H9 (cell line): Measurements from ENCODE around the gene TMEM245. TPM values are rescaled to one million over a fixed set of nuclear protein-coding genes. Genes with fewer than 3 reads are reported as not detected.

Experiments used
- DNase-seq: peaks from one replicate; pipeline ENCODE4 v3.0.0-alpha.2; 2017
- H2AFZ ChIP-seq: one replicate; pipeline ENCODE4 v1.6.1; 2013; ENCODE audit warnings: mild to moderate bottlenecking, low read length, control low read depth, moderate library complexity
- H2AK5ac ChIP-seq: 2 replicates; pipeline ENCODE4 v1.6.1; 2013; ENCODE audit warnings: low read length, control low read depth, mixed read lengths; ENCODE audit not compliant: insufficient read length
- H2BK120ac ChIP-seq: one replicate; pipeline ENCODE4 v1.6.1; 2013; ENCODE audit warnings: low read depth, mild to moderate bottlenecking, low read length, control low read depth, inconsistent platforms; ENCODE audit not compliant: poor library complexity, severe bottlenecking
- H2BK12ac ChIP-seq: 2 replicates; pipeline ENCODE4 v1.6.1; 2013; ENCODE audit warnings: low read length, control low read depth, mixed read lengths, low read depth; ENCODE audit not compliant: insufficient read length
- H2BK15ac ChIP-seq: 2 replicates; pipeline ENCODE4 v1.6.1; 2013; ENCODE audit warnings: low read depth, low read length, control low read depth
- H2BK20ac ChIP-seq: one replicate; pipeline ENCODE4 v1.6.1; 2013; ENCODE audit warnings: low read depth, mild to moderate bottlenecking, low read length, control low read depth, inconsistent platforms; ENCODE audit not compliant: poor library complexity, severe bottlenecking
- H2BK5ac ChIP-seq: 2 replicates; pipeline ENCODE4 v1.6.1; 2013; ENCODE audit warnings: low read length, control low read depth, mixed read lengths; ENCODE audit not compliant: insufficient read length
- H3K14ac ChIP-seq: 2 replicates; pipeline ENCODE4 v1.6.1; 2013; ENCODE audit warnings: low read length, control low read depth; ENCODE audit not compliant: insufficient read depth
- H3K18ac ChIP-seq: 2 replicates; pipeline ENCODE4 v1.6.1; 2013; ENCODE audit warnings: low read depth, mild to moderate bottlenecking, mixed read lengths, low read length, control low read depth; ENCODE audit not compliant: insufficient read length
- H3K23ac ChIP-seq: 2 replicates; pipeline ENCODE4 v1.6.1; 2013; ENCODE audit warnings: low read length, control low read depth, mixed read lengths, low read depth; ENCODE audit not compliant: insufficient read length
- H3K23me2 ChIP-seq: 2 replicates; pipeline ENCODE4 v1.6.1; 2013; ENCODE audit warnings: low read depth, mild to moderate bottlenecking, mixed read lengths, low read length, control low read depth; ENCODE audit not compliant: insufficient read length, poor library complexity, severe bottlenecking
- H3K27ac ChIP-seq: 2 replicates; pipeline ENCODE4 v1.5.1; 2013; ENCODE audit warnings: low read length, control low read depth, mixed read lengths, low read depth; ENCODE audit not compliant: insufficient read length
- H3K27me3 ChIP-seq: 2 replicates; pipeline ENCODE4 v1.6.1; 2013; ENCODE audit warnings: low read length, control low read depth, inconsistent platforms; ENCODE audit not compliant: insufficient read depth
- H3K4ac ChIP-seq: 2 replicates; pipeline ENCODE4 v1.6.1; 2013; ENCODE audit warnings: low read depth, mild to moderate bottlenecking, control low read depth, inconsistent platforms, low read length, moderate library complexity
- H3K4me1 ChIP-seq: 2 replicates; pipeline ENCODE4 v1.6.1; 2013; ENCODE audit warnings: low read length, control low read depth, inconsistent platforms; ENCODE audit not compliant: insufficient read depth
- H3K4me2 ChIP-seq: 2 replicates; pipeline ENCODE4 v1.6.1; 2013; ENCODE audit warnings: low read length, control low read depth, mixed read lengths; ENCODE audit not compliant: insufficient read length, insufficient read depth
- H3K56ac ChIP-seq: 2 replicates; pipeline ENCODE4 v1.6.1; 2013; ENCODE audit warnings: low read depth, mild to moderate bottlenecking, mixed read lengths, low read length, control low read depth; ENCODE audit not compliant: insufficient read length
- H3K79me1 ChIP-seq: 2 replicates; pipeline ENCODE4 v1.6.1; 2013; ENCODE audit warnings: low read depth, mild to moderate bottlenecking, moderate library complexity, low read length, control low read depth, inconsistent platforms; ENCODE audit not compliant: insufficient read depth, poor library complexity, severe bottlenecking
- H3K79me2 ChIP-seq: 2 replicates; pipeline ENCODE4 v1.6.1; 2013; ENCODE audit warnings: low read length, control low read depth, inconsistent platforms; ENCODE audit not compliant: insufficient read depth
- H3K9ac ChIP-seq: 2 replicates; pipeline ENCODE4 v1.6.1; 2013; ENCODE audit warnings: low read length, control low read depth, mixed read lengths; ENCODE audit not compliant: insufficient read length; ENCODE audit errors: extremely low read depth
- H3K9me3 ChIP-seq: one replicate; pipeline ENCODE4 v1.6.1; 2013; ENCODE audit warnings: low read depth, low read length, inconsistent platforms; ENCODE audit not compliant: control insufficient read depth
- H3T11ph ChIP-seq: one replicate; pipeline ENCODE4 v1.6.1; 2013; ENCODE audit warnings: mild to moderate bottlenecking, low read length, control low read depth, inconsistent platforms
- H4K20me1 ChIP-seq: one replicate; pipeline ENCODE4 v1.6.1; 2013; ENCODE audit not compliant: control insufficient read depth, insufficient read length, insufficient read depth
- H4K5ac ChIP-seq: 2 replicates; pipeline ENCODE4 v1.6.1; 2013; ENCODE audit warnings: low read depth, mild to moderate bottlenecking, mixed read lengths, low read length, control low read depth; ENCODE audit not compliant: insufficient read length
- H4K8ac ChIP-seq: replicated peaks from 2 replicates; pipeline ENCODE4 v1.6.1; 2013; ENCODE audit warnings: low read length, control low read depth, mixed read lengths, low read depth; ENCODE audit not compliant: insufficient read length
- H4K91ac ChIP-seq: 2 replicates; pipeline ENCODE4 v1.6.1; 2013; ENCODE audit warnings: low read depth, mild to moderate bottlenecking, moderate library complexity, mixed read lengths, low read length, control low read depth; ENCODE audit not compliant: insufficient read length
- H3K27ac Mint-ChIP-seq, 3 experiments: 2 replicates in 2 of 3; 3 replicates in 1 of 3; pipeline ENCODE4 v1.8.0; 2020 to 2021; ENCODE audit warnings: mixed read lengths in 3 of 3, mild to moderate bottlenecking in 1 of 3, moderate library complexity in 1 of 3
- H3K27me3 Mint-ChIP-seq: 2 replicates; pipeline ENCODE4 v1.8.0; 2021; ENCODE audit warnings: low read depth, mild to moderate bottlenecking, moderate library complexity, mixed read lengths
- H3K36me3 Mint-ChIP-seq, 3 experiments: 2 replicates in 2 of 3; 3 replicates in 1 of 3; pipeline ENCODE4 v1.8.0; 2020 to 2021; ENCODE audit warnings: low read depth in 3 of 3, mixed read lengths in 3 of 3; ENCODE audit not compliant: insufficient read depth in 1 of 3
- H3K4me1 Mint-ChIP-seq, 2 experiments: 2 replicates each; pipeline ENCODE4 v1.8.0; 2020; ENCODE audit warnings: mixed read lengths in 2 of 2
- H3K4me3 Mint-ChIP-seq, 2 experiments: 2 replicates in 1 of 2; 3 replicates in 1 of 2; pipeline ENCODE4 v1.8.0; 2020 to 2021; ENCODE audit warnings: mild to moderate bottlenecking in 2 of 2, mixed read lengths in 2 of 2, moderate library complexity in 1 of 2
- H3K9me3 Mint-ChIP-seq, 2 experiments: 2 replicates in 1 of 2; 3 replicates in 1 of 2; pipeline ENCODE4 v1.8.0; 2020; ENCODE audit warnings: mild to moderate bottlenecking in 2 of 2, mixed read lengths in 2 of 2, moderate library complexity in 1 of 2
- CTCF ChIP-seq: fragments of 200-600 bp; sonication (generic); conservative IDR thresholded peaks from 3 replicates; pipeline ENCODE4 v1.8.0; 2021; ENCODE audit warnings: antibody characterized with exemption, mild to moderate bottlenecking
- WGBS: extraction: QIAGEN DNeasy Blood & Tissue Kit; methylation state at CpG from one replicate; pipeline ENCODE4 v1.1.7; 2013; ENCODE audit warnings: missing lambda C conversion rate, low lambda C conversion rate, mixed read lengths; ENCODE audit not compliant: insufficient read length; ENCODE audit errors: extremely low coverage; 5-methylcytosine and 5-hydroxymethylcytosine counted together
- total RNA-seq: library from RNA; stranded (reverse); gene quantifications from 2 replicates; pipeline ENCODE4 v1.2.1, GENCODE V29; 2021

Gene TMEM245
- total RNA-seq, 1 experiment from 2014 or later: 37.9 TPM

GRCh38 chr9:109019420-109019819 is 100.3 kb downstream of the TMEM245 start:
- no peaks in the 10 kb centered on the region for H3K79me1 ChIP-seq
- no peak overlapping the region for H3K4me2 ChIP-seq
- WGBS: no CpG with 5 or more reads among the region's 3 CpGs
- Mint-ChIP-seq H3K27ac (no peak overlapping the region), H3K9me3 (no peaks in the 10 kb centered on the region), H3K4me1 (peaks cover 11 to 15% of the 10 kb centered on the region in 2 experiments), H3K27me3 (no peaks in the 10 kb centered on the region), H3K36me3 (peaks cover 10 to 24% (median 22%) of the 10 kb centered on the region in 3 experiments), H3K4me3 (no peak overlapping the region)
- H4K91ac ChIP-seq: no peak overlapping the region
- no peaks in the 10 kb centered on the region for H4K20me1 ChIP-seq
- no peak overlapping the region for H3K56ac ChIP-seq
- H3K23me2 ChIP-seq: no peaks in the 10 kb centered on the region
- no peaks in the 10 kb centered on the region for H3K4me1 ChIP-seq
- H3K9me3 ChIP-seq: no peaks in the 10 kb centered on the region
- no peaks in the 10 kb centered on the region for H3K79me2 ChIP-seq
- no peak overlapping the region for H3T11ph ChIP-seq
- H4K5ac ChIP-seq: no peak overlapping the region
- H3K18ac ChIP-seq: no peak overlapping the region
- no peaks in the 10 kb centered on the region for H3K27me3 ChIP-seq
- H3K27ac ChIP-seq: no peak overlapping the region
- no peak overlapping the region for H2AFZ ChIP-seq
- H4K8ac ChIP-seq: no peak overlapping the region
- no peak overlapping the region for H2BK5ac ChIP-seq
- no peak for DNase-seq
- H2AK5ac ChIP-seq: no peak overlapping the region
- no peak overlapping the region for H3K14ac ChIP-seq
- H3K23ac ChIP-seq: no peak overlapping the region
- no peak overlapping the region for H2BK120ac ChIP-seq
- no peak overlapping the region for H2BK20ac ChIP-seq
- TF ChIP-seq CTCF: no peak
- H3K9ac ChIP-seq: no peak overlapping the region
- H2BK15ac ChIP-seq: no peak overlapping the region
- no peak overlapping the region for H3K4ac ChIP-seq
- H2BK12ac ChIP-seq: no peak overlapping the region
